Measurements from ENCODE around the gene TMEM11. TPM values are rescaled to one million over a fixed set of nuclear protein-coding genes. Genes with fewer than 3 reads are reported as not detected.

Gene TMEM11
- total and polyA plus RNA-seq, 2 of the 4 experiments (the other 2 are of a cell fraction): 19.9 to 44.7 TPM

DNA sequence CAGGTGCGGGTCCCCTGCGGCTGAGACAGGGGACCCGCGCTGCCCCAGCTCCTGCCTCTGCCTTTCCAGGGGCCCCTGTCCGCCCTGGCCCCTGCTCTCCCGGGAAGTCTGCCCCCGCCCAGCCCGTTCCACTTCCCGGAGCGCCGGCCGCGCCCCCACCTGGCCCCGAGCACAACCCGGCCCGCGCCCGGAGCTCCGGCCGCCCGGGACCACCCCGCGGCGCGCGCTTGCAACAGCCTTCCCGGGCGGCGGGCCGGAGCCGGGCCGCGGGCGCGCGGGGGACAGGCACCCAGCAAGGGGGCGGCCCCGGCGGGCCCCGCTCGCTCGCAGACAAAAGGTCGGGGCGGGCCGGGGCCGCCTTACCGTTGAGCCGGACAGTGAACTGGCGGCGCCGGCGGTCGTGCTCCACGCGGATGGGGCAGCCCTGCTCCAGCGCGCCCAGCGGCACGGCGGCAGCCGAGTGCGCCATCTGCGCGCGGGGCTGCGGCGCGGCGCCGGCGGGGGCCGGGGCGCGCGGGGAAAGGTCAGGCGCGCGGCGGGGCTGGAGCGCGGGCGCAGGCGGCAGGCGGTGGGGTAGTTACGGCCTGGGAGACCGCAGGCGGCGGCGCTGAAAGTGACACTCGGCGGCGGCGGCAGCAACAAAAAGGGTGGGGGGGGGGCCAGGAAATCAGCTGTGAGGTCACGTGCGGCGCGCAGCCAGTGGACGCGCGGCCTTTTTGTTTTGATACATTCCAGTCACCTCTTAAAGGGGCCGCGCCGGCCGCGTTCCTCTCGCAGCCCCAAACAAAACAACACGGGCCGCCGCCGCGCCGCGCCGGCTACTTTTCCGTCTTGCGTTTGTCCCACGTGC lies 39.1 kb upstream of the TMEM11 start, which contains the start of gene NATD1:
Gene NATD1 (minus strand): TSS at position 615 of the 850 bp plus-strand sequence. CDS start 146 bp downstream, at position 469.
- peak within 1 kb of the TSS; percentile 2; the same call in 1 of the 2 replicates for H4K91ac ChIP-seq (ENCODE audit: insufficient read depth, low read depth, low read length)
- H2AFZ ChIP-seq (replicated peaks; ENCODE audit: low read length, poor library complexity): peak within 1 kb of the TSS; percentile 84
- H3K27ac ChIP-seq (ENCODE audit: insufficient read depth, low read length): peak within 1 kb of the TSS; percentile 21; the same call in 1 of the 2 replicates
- peaks cover 4 to 17% of the 10 kb centered on the region in 2 experiments for H3K79me1 ChIP-seq (ENCODE audit: low read depth in 1 of 2, low read length in 2 of 2)
- peak within 1 kb of the TSS; percentile 67 for H3K9ac ChIP-seq (ENCODE audit: low read depth, low read length)
- peak within 1 kb of the TSS; percentile 28; the same call in 1 of the 2 replicates for H2BK120ac ChIP-seq (ENCODE audit: low read depth, low read length)
- ATAC-seq (ENCODE audit: low read depth) (peak; percentile 71), DNase-seq (peak; percentile 78)
- no TSS peak for BruUV-seq (replicated peaks)
- no peaks in the 10 kb centered on the region for H3K9me3 ChIP-seq (ENCODE audit: control insufficient read depth, insufficient read depth, low read length)
- POLR2A ChIA-PET (ENCODE audit: unreplicated experiment): interaction anchor here (0.6 kb wide), 1 partner anchor 20 kb away, joined by 3 read pairs; no protein-coding TSS in a partner anchor
- intact Hi-C loops (cut with micrococcal nuclease) (loop anchor here (5.0 kb wide), 1 partner anchor 126 kb away; the partner anchor contains the start of gene DHRS7B), dilution Hi-C loops (cut with HindIII; ENCODE audit: low sequenced_read_pairs, unreplicated experiment) (no loop called here), in situ Hi-C loops (cut with MboI; ENCODE audit: low sequenced_read_pairs) (no loop called here)
- no peak within 1 kb of the TSS for H2BK15ac ChIP-seq (ENCODE audit: low read depth, low read length)
- H2BK5ac ChIP-seq (ENCODE audit: low read depth, low read length, poor library complexity, severe bottlenecking): no peak within 1 kb of the TSS
- H4K20me1 ChIP-seq (ENCODE audit: insufficient read depth, low read length): peaks cover 6% of the 10 kb centered on the region; the same call in 1 of the 2 replicates
- peaks cover 8% of the 10 kb centered on the region for H3K4me1 ChIP-seq (ENCODE audit: control insufficient read depth, insufficient read depth, low read length)
- H2BK20ac ChIP-seq (ENCODE audit: low read depth, low read length): no peak within 1 kb of the TSS
- peak within 1 kb of the TSS; percentile 83 for H2AK9ac ChIP-seq (replicated peaks; ENCODE audit: low read depth, low read length, poor library complexity)
- 1% methylated on average over 40 of the region's 117 CpGs; no CpG with 5 or more reads in 1 of the 2 experiments for WGBS, 2 experiments (ENCODE audit: extremely low coverage in 2 of 2, insufficient read length in 1 of 2)
- H3K36me3 ChIP-seq (ENCODE audit: control insufficient read depth, insufficient read depth, low read length): no peaks in the 10 kb centered on the region
- H3K23ac ChIP-seq (ENCODE audit: low read depth, low read length): peak within 1 kb of the TSS; percentile 74; the same call in 1 of the 2 replicates
- H3K4me2 ChIP-seq (ENCODE audit: low read depth, low read length): peak within 1 kb of the TSS; percentile 95
- peak within 1 kb of the TSS; percentile 66 to 91; a peak in 3 of 4 replicates for H4K8ac ChIP-seq (ENCODE audit: low read depth in 2 of 2, low read length in 2 of 2)
- peak within 1 kb of the TSS; percentile 10 for H2AK5ac ChIP-seq (ENCODE audit: low read depth, low read length)
- peak within 1 kb of the TSS; percentile 0; the same call in 1 of the 2 replicates for H3K14ac ChIP-seq (replicated peaks; ENCODE audit: low read depth, low read length)
- H3K18ac ChIP-seq (ENCODE audit: low read depth, low read length): peak within 1 kb of the TSS; percentile 73; the same call in 1 of the 2 replicates
- peak within 1 kb of the TSS; percentile 44 for H3K4ac ChIP-seq (ENCODE audit: low read depth, low read length)
- H3K56ac ChIP-seq (ENCODE audit: extremely low read depth, insufficient read depth, low read length): no peak within 1 kb of the TSS
- H4K5ac ChIP-seq (ENCODE audit: low read depth, low read length): peak within 1 kb of the TSS; percentile 70
- H3K4me3 ChIP-seq (ENCODE audit: insufficient read depth, low read depth, low read length): peak within 1 kb of the TSS; percentile 50
- H3K9me1 ChIP-seq (ENCODE audit: insufficient read depth, low read length): no peaks in the 10 kb centered on the region; the same call in 1 of the 2 replicates
- CTCF ChIA-PET: no interaction called here
- H3K27me3 ChIP-seq (ENCODE audit: control insufficient read depth, insufficient read depth, low read length): no peaks in the 10 kb centered on the region
- TF ChIP-seq RFX5 (IDR thresholded peaks at IDR 0.05; ENCODE audit: low read depth, low read length) (no peak), SMC3 (IDR thresholded peaks at IDR 0.05; ENCODE audit: low read depth, low read length) (no peak), CHD1 (IDR thresholded peaks at IDR 0.05; ENCODE audit: low read depth, low read length) (no peak), POLR2A (IDR thresholded peaks at IDR 0.05; ENCODE audit: low read depth, low read length) (no peak), RCOR1 (IDR thresholded peaks at IDR 0.05; ENCODE audit: insufficient replicate concordance, low read length) (no peak), FOS (IDR thresholded peaks at IDR 0.05; ENCODE audit: low read depth, low read length) (no peak), RAD21 (IDR thresholded peaks at IDR 0.05; ENCODE audit: low read length) (no peak), USF2 (IDR thresholded peaks at IDR 0.05; ENCODE audit: low read depth, low read length) (peak; percentile 98), CTCF (conservative IDR thresholded peaks at IDR 0.05; ENCODE audit: low read depth, low read length) (no peak), MAZ (IDR thresholded peaks at IDR 0.05; ENCODE audit: borderline replicate concordance, low read depth, low read length) (peak; percentile 81; the same call in 1 of the 2 replicates), BHLHE40 (IDR thresholded peaks at IDR 0.05; ENCODE audit: low read depth, low read length) (peak; percentile 65; the same call in 1 of the 2 replicates), MXI1 (IDR thresholded peaks at IDR 0.05; ENCODE audit: borderline replicate concordance, low read depth, low read length) (no peak)
- TF ChIP-seq, protein P1, sequence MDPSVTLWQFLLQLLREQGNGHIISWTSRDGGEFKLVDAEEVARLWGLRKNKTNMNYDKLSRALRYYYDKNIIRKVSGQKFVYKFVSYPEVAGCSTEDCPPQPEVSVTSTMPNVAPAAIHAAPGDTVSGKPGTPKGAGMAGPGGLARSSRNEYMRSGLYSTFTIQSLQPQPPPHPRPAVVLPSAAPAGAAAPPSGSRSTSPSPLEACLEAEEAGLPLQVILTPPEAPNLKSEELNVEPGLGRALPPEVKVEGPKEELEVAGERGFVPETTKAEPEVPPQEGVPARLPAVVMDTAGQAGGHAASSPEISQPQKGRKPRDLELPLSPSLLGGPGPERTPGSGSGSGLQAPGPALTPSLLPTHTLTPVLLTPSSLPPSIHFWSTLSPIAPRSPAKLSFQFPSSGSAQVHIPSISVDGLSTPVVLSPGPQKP (IDR thresholded peaks at IDR 0.05; ENCODE audit: borderline replicate concordance, low read depth, low read length): no peak

All from IMR-90 (cell line).